Epidermal melanocyte (primary cell): ENCODE data around the gene CDT1.
"Not testable (repeated sequence)": the region's sequence is repeated elsewhere in the genome, so short reads cannot be mapped to it uniquely, and the experiment has no call there.

Experiments
- DNase-seq: peaks from one replicate; pipeline ENCODE4 v3.0.0; 2011; ENCODE audit warnings: low spot score; ENCODE audit not compliant: insufficient read length

CDT1 gene

GRCh38 chr16:88816736-88817535, 13.3 kb downstream of the CDT1 start:
- DNase-seq: no peak

GRCh38 chr16:88817785-88818574, 14.4 kb downstream of the CDT1 start:
- no peak for DNase-seq

- no peak for DNase-seq
Observed at GRCh38 chr16:88818575-88818874, 14.9 kb downstream of the CDT1 start.

GRCh38 chr16:88819126-88819525, 15.5 kb downstream of the CDT1 start:
- DNase-seq: no peak

- DNase-seq: no peak
Observed at GRCh38 chr16:88820385-88821025, 16.9 kb downstream of the CDT1 start.

- DNase-seq: no peak
Observed at GRCh38 chr16:88821168-88821850, 17.7 kb downstream of the CDT1 start.

GRCh38 chr16:88822281-88823040, 18.9 kb downstream of the CDT1 start:
- DNase-seq: no peak

GRCh38 chr16:88823646-88824045, 20.1 kb downstream of the CDT1 start:
- DNase-seq: not testable (repeated sequence)

GRCh38 chr16:88824256-88825077, 20.9 kb downstream of the CDT1 start:
- DNase-seq: no peak

- DNase-seq: no peak
Observed at GRCh38 chr16:88825146-88825545, 21.6 kb downstream of the CDT1 start.

GRCh38 chr16:88826070-88826840, 22.7 kb downstream of the CDT1 start:
- no peak for DNase-seq

GRCh38 chr16:88827727-88828126, 24.1 kb downstream of the CDT1 start:
- no peak for DNase-seq

- DNase-seq: no peak
Observed at GRCh38 chr16:88828711-88829110, 25.1 kb downstream of the CDT1 start.

GRCh38 chr16:88830258-88830657, 26.7 kb downstream of the CDT1 start:
- no peak for DNase-seq

- no peak for DNase-seq
Observed at GRCh38 chr16:88830783-88831182, 27.2 kb downstream of the CDT1 start.

GRCh38 chr16:88831838-88832237, 28.2 kb downstream of the CDT1 start:
- DNase-seq: no peak

GRCh38 chr16:88833086-88833485, 29.5 kb downstream of the CDT1 start:
- no peak for DNase-seq

- DNase-seq: no peak
Observed at GRCh38 chr16:88834670-88835069, 31.1 kb downstream of the CDT1 start.

- DNase-seq: no peak
Observed at GRCh38 chr16:88835383-88835782, 31.8 kb downstream of the CDT1 start.
